ENCODE results near the gene PROSER2.
"Not testable (repeated sequence)": the region's sequence is repeated elsewhere in the genome, so short reads cannot be mapped to it uniquely, and the experiment has no call there.

PROSER2 gene

DNA sequence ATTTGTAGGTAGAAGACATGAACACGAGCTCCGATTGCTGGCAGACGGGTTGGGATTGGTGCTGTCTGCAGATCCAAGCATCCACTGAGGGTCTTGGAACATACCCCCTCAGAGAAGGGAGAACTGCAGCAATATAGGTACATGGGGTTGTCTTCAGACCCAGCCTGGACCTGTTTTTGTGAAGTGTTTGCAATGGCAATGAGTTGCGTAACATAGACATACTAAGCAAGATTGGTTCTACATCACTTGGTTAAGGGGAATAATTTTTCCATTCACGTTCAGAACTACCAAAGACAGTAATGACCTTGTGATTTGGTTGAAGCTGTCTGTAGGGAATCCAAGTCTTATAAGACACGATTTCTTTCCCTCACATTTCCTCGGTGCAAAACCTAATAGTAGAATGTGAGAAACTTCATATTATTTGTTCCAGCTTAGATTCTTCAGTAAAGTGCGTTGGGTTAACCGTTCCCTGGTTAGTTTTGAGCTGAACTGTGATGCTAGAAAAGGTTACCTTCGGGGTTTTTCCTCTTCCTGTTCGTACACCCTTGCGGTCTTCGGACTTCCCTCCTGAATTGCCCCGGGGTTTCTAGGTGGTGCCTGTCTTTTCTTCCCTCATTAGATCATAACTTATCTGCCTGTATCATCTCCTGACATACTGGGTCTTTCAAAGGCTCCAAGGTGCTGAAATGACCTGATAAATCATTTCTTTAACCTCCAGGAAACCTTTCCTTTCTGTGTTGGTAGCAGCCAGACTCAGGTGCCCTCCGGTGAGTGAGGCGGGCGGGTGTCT lies 14.4 kb downstream of the PROSER2 start:
- no peak for DNase-seq (ENCODE audit: low read depth)

DNA sequence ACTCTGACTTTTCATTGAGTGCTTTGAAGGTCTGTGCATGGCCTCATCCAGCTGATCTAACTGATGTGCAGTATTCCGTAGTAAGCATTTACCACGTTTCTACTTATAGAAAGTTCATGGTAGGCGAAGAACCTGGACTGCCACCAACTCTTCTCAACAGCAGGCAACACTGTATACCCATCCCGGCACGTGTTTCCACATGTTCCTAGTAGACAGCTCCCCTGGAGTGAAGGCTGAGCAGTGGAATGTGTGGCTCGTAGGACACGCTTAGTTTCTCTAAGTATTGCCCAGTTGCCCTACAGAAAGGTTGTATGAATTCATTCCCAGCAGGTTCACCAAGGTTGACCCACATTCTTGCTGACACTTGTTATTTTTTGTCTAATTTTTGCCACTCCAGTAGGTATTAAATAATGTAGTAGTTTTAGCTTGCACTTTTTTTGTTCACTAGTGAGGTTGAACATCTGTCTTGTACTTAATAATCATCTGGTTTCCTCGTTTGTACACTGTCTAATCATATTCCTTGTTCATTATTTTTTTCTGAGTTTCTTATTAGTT lies 15.2 kb downstream of the PROSER2 start:
- no peak for DNase-seq (ENCODE audit: low read depth)

DNA sequence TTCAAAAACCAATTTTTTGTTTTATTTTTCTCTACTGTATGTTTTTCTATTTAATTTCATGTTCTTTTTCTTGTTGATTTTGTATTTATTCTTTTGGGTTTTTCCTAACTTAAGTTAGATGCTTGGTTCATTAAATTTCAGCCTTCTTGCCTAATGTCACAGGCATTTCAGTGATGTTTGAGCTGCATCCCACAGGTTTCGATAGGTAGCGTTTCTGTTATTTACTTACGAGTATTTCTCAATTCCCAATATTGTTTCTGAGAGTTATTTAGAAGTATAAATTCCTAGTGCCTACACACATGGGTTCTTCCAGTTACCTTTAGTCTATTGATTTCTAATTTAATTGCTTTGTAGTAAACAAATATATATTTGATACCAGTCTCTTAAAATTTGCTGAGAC lies 18.2 kb downstream of the PROSER2 start:
- no peak for DNase-seq (ENCODE audit: low read depth)

DNA sequence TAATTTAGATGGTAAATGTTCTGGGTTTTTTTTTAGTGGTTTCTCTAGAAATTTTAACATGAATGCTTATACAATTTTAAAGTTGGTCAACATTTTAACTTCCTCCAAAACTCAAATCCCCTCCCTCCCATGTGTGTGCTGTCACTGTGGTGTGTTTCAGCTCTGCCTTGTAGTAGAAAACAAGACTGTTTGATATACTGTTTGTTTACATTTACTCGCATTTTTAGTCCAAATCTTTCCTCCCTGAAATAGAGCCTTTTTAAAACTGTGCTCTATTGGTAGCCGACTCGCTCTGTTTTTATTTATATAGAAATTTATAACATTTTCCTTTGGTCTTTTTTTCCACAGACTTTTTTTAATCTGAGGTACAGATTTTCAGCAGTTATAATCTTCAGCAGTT lies 19.3 kb downstream of the PROSER2 start:
- no peak for DNase-seq (ENCODE audit: low read depth)

DNA sequence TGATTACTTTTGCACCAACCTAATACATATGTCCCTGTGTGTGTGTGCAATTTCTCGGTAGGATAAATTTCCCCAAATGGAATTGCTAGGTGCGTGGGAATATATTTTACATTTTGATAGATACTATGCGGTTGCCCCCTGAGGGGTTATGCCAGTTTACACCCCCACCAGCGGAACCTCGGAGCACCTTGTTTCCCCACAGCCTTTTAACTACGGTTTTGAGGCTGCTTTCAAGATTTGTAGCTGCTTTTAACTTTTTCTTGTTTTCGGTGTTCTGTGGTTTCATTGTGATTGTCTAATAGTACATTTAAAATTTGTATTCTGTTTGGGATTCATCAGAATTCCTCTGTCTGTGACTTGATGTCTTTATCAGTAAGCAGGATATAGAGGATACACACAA lies 22.0 kb downstream of the PROSER2 start:
- no peak for DNase-seq (ENCODE audit: low read depth)

DNA sequence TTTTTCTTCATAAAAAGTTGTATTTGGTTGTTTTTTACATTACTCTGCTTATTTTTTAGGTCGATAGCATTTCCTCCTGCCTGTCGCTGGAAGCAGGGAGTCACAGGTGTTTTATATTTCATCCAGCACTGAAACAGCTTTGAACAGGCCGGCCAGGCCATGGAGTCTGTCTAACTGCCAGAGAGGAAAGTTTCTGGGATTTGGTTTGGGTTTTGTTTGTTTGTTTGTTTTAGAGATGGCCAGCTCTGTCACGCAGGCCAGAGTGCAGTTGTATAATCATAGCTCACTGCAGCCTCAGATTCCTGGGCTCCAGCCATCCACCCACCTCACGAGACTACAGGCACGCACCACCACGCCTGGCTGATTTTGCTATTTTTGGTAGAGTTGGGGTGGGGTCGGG lies 23.4 kb downstream of the PROSER2 start:
- DNase-seq (ENCODE audit: low read depth) = no peak

DNA sequence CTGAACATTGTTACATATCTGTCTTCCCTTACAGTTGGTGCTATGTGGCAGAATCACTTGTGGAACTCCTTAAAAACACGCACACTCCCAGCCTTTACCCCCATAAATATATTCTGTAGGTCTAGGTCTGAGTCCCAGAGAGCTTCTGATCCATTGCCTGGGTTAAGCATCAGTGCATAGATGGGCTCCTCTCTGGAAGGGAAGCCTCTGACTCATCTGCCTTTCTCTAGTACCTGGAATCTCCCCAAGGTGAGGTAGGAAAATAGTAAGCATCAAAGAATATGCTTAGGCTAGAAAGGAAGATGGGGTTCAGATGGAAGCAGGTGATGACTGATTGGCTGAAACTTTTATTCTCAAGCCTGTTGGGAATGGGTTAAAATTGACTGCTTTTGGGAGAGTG lies 26.1 kb downstream of the PROSER2 start:
- DNase-seq (ENCODE audit: low read depth) = no peak

DNA sequence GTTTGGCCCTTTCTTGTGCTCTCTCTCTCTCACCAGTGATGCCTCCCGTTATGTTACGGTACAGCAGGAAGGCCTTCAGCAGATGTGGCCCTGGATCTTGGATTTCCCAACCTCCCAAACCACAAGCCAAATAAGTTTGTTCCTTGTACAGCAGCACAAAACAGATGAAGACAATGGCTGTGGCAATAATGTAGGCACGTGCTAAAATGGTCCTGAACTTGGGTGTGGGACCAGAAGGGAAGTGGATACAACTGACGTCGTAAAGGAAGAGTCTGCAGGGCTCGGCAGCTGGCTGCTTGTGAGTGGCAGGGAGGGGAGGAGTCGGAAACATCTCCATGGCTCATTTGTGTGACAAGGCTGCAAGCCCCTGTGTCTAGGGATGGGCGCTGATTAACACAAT lies 26.8 kb downstream of the PROSER2 start:
- DNase-seq (ENCODE audit: low read depth) = no peak

DNA sequence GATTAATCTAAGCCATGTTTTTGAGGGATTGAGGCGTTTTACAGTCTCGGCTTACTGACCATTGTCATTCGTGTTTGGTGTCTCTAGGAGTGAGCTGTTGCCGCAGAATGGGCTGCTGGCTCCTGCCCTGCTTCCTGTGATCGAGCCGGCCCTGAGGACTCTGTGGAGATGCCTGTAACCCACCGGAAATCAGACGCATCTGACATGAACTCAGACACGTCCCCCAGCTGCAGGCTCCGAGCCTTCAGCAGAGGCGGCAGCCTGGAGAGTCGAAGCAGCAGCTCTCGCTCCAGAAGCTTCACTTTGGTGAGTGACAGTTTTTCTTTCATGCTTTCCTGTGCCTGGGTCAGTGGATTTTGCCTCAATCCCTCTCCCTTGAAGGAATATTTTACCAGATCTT lies 28.8 kb downstream of the PROSER2 start:
- no peak for DNase-seq (ENCODE audit: low read depth)

DNA sequence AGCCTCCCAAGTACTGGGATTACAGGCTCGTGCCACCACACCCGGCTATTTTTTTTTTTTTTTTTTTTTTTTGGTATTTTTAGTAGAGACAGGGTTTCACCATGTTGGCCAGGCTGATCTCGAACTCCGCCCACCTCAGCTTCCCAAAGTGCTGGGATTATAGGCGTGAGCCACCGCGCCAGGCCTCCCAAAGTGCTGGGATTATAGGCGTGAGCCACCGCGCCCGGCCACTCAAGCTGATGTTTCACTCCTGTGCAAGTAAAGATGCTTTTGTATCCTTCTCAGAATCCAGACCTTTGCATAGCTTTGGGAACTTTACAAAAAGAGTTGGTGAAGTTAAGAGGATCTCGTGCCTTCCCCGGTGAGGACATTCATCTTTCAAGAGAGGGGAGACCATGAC lies 29.5 kb downstream of the PROSER2 start:
- DNase-seq (ENCODE audit: low read depth) = not testable (repeated sequence)

DNA sequence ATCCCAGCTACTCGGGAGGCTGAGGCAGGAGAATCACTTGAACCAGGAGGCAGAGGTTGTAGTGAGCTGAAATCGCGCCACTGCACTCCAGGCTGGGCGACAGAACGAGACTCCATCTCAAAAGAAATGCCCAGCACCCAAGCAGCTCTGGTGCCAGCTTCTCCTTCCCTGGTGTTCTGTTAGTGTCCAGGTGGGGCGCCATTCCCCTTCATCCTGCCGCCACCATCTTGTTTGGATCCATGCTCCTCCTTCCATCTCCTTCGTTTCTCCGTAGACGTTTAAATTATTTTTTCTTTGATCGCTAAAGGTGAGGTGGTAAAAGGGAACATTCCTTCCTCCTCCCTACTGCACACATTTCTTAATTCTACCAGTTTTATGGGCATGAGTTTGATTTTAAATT lies 30.3 kb downstream of the PROSER2 start:
- DNase-seq (ENCODE audit: low read depth) = no peak

DNA sequence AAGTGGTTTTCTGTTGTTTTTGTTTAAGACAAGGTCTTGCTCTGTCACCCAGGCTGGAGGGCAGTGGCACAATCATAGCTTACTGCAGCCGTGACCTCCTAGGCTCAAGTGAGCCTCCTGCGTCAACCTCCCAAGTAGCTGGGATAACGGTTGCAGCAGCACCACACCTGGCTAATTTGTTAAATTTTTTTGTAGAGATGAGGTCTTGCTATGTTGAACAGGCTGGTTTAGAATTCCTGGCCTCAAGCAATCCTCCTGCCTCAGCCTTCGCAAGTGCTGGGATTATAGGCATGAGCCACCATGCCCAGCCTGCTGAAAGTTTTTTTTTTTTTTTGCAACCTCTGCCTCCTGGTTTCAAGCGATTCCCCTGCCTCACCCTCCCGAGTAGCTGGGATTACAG lies 31.1 kb downstream of the PROSER2 start:
- no peak for DNase-seq (ENCODE audit: low read depth)

DNA sequence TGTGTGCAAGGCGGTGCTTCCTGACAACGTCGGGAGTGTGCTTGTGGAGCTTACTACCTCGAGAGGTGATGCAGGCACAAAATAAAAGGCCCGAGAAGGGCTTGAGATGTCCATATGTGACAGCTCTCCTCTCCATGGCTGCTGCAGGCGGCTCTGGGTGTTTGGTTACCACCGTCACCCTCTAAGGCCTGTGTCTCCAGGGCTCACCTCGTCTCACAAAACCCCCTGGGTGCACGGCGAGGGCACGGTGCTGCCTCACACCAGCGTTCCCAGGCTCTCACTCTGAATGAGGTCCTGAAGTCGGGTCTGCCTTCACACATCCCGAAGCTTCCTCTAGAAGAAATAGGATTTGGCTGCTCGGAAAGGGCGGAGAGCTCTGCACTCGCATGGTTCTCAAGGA lies 32.9 kb downstream of the PROSER2 start:
- DNase-seq (ENCODE audit: low read depth) = no peak

DNA sequence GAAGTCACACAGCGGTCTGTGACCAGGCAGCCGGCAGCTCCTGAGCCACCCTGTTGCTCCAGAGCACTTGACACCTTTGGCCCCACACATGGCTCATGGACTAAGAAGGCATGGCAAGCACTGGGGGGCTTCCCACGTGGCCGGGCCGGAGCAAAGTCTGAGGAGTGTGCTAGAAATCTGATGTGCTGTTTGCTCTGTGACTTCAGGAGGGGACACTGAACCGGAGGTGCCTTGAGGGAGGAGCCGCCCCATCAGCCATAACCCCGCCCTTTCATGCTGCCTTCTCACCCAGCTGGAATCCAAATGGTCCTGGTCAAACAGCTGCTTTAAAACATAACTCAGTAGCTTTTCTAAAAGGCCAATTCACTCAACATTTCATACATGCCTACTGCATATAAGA lies 33.5 kb downstream of the PROSER2 start:
- no peak for DNase-seq (ENCODE audit: low read depth)

DNA sequence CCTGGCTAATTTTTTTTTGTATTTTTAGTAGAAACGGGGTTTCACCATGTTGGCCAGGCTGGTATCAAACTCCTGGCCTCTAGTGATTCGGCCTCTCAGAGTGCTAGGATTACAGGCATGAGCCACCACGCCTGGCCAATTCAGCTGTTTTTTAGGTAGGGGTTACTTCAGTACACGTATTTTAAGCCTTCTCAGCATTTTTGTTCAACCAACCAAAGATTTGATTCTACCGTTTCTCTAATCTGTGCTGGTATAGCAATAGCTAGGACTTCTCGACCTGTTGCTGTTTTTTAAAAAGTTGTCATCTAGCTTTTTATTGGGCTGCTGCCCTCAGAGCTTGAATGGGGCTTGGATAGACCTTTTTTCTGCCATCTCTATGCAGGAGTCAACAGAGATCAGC lies 34.9 kb downstream of the PROSER2 start:
- no peak for DNase-seq (ENCODE audit: low read depth)

DNA sequence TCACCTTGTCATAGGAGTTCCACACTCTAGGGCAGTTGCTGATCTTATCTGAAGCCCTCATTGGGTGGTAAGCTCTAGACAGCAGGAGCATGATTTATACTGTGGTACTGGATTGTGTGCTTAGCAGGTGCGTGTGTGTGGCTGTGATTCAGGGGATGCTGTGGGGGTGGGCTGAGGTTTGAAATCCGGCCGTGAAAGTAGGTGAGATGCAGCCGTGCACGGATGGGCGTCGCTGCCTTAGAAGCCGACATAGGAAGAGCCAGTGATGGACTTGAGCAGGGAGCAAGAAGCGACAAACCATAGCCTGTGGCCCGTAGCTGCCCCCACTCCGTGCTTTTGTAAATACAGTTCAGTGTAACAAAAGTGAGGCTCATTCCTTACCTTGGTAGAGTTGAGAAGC lies 38.2 kb downstream of the PROSER2 start:
- DNase-seq (ENCODE audit: low read depth) = no peak

DNA sequence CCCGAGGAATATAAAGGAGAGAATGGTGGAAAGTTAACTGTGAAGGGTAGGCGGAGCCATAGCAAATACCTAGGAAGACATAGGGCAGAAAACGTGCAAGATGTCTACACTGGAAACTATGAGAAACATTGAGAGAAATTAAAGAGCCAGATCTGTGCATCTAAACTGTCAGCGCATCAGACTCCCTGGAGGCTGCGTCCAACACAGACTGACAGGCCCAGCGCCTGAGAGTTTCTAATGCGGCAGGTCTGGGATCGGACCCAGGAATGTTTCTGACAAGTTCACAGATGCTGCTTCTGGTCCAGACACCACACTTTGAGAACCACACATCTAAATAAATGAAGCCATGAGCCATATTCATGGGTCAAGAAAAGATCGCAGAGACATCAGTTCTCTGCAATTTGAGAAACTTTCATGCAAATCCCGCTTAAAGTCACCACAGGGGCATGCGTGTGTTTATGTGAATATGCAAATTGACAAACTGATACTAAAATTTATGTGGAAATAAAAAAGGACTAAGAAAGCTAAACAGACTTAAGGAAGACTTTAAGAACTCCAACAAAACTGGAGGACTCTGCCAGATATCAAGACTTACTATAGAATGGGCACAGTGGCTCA lies 38.8 kb downstream of the PROSER2 start:
- no peak for DNase-seq (ENCODE audit: low read depth)

DNA sequence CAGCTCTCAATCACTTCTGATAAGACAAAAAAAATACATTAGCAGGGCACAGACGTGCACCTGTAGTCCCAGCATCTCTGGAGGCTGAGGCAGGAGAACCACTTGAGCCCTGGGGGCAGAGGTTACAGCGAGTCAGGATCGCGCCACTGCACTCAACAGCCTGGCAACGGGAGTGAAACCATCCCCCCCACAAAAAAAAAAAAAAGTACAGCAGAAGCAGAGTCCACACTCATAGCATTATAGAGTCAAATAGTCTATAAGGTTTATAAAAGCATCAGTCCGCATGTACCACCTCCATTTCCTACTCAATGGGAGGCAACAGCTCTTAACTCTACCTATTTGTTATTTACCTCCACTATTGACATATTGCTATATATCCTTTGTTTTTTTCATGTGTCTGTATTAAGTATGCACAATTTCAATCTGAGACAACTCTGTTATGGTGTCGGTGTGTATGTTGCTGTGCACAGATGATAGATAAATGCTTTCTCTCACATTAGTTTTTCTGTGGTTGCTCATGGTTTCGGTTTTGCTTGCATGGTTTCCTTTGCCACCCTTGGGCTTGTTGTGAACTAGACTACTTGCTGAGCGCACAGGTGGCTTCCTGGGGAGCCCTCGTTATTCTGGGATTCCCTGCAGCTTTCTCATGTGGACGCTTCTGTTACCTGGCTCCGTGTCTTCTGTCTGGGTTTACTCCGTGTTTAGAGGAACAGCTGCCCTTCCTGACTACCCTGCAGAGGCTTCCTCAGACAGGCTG lies 40.4 kb downstream of the PROSER2 start:
- DNase-seq (ENCODE audit: low read depth) = no peak

DNA sequence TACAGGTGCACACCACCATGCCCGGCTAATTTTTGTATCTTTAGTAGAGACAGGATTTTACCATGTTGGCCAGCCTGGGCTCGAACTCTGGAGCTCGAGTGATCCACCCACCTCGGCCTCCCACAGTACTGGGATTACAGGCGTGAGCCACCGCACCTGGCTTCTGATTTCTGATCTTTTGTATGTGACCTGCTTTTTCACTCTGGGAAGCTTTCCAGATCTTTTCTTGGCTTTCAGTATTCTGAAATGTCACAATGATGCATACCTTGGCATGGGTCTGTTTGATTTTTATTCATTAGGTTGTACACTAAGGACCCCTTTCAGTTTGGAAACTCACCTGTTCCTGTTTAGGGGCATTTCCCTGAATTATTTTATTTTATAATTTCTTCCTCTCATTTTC lies 41.6 kb downstream of the PROSER2 start:
- no peak for DNase-seq (ENCODE audit: low read depth)

DNA sequence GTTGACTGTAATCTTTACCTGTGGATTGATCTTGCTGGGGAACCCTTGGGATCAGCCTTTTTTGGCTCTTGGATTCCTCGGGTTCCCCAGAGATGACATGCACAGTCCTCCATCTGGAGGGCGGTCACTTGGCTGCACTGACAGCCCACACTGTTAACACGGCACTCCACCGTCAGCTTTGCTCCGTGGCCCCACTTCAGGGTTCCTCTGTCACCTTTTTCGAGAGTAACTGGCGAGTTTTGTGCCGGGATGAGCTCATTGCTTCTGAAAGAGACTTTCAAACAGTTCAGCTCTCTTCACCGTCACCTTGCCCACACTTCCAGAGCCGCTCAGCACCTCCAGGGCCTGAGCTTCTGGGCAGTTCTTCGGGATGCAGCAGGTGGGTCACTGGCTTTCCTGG lies 42.4 kb downstream of the PROSER2 start:
- no peak for DNase-seq (ENCODE audit: low read depth)

DNA sequence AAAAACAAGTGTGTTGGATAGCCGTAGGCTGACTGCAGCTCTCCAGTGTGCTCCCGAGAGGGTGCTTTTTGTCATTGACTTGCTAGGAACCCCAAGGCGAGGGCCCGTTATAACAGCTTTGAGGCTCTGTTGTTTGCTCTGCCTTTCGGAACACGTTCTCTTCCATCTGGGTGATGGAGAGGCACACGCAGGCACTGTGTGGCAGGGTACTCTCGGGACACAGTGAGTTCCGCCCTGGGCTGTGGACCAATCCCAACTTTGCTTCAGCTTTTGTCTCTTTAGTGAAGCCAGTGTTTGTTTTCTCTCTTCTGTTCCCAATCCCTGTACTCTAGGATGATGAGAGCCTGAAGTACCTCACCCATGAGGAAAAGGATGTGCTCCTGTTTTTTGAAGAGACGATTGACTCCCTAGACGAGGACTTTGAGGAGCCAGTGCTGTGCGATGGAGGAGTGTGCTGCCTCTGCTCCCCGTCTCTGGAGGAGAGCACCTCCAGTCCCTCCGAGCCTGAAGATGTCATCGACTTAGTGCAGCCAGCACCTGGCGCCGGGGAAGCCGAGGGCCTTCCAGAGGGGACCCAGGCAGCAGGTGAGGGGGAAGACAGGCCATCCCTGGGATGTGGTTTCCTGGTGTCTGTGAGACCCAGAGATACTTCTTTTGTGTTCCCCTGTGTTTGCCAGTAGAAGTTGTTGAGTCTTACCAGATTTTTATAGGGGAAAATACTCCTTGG lies 43.2 kb downstream of the PROSER2 start:
- no peak for DNase-seq (ENCODE audit: low read depth)

DNA sequence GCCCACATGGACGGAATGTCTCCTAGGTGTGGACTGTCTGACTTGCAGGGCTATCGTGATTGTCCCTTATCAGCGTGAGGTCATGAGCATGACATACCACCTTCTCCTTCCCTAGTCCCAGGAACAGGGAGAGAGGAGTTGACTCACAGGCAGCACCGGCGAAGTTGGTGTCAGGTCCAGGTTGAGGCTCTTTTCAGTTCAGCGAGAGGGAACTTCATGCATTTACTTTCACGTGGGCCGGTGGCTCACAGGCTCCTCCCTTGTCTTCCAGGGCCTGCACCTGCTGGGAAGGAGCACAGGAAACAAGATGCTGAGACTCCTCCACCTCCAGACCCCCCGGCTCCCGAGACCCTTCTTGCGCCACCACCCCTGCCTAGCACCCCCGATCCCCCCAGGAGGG lies 46.1 kb downstream of the PROSER2 start:
- DNase-seq (ENCODE audit: low read depth) = no peak
